Tracheal epithelial cell (primary cell): ENCODE measurements around the gene KLRG1. TPM values are rescaled to one million over a fixed set of nuclear protein-coding genes. Genes with fewer than 3 reads are reported as not detected.

Experiments used
- total RNA-seq: library from RNA; depleted of rRNA; stranded (reverse); fragments of >200 nt; gene quantifications from 2 replicates; pipeline ENCODE4 v1.2.1, GENCODE V29; 2014

Gene KLRG1
- 0.24 TPM in 1 of 2 replicates, not detected in the other for total RNA-seq

GRCh38 chr12:8989413-8989812, at the start of gene KLRG1:
Gene KLRG1 (plus strand): TSS chr12:8989546. CDS start chr12:8989636, 90 bp downstream.

GRCh38 chr12:8949342-8950220, 39.8 kb upstream of the KLRG1 start, which contains the start of gene M6PR:
Gene M6PR (minus strand): TSS chr12:8949645. CDS start chr12:8946404, 3,241 bp downstream.

Other genes with a start within 250 kb of the KLRG1 start
- gene A2ML1, start 166.9 kb upstream of the KLRG1 start, total RNA-seq = 45.1 and 95.9 TPM in 2 replicates
- gene PHC1, start 75.0 kb upstream of the KLRG1 start, total RNA-seq = 6.7 and 9.4 TPM in 2 replicates
- 216 and 268 TPM in 2 replicates for gene M6PR, start 39.9 kb upstream of the KLRG1 start, total RNA-seq
- 0.72 TPM in 1 of 2 replicates, not detected in the other for gene A2M, start 126.4 kb downstream of the KLRG1 start, total RNA-seq
- gene PZP, start 218.8 kb downstream of the KLRG1 start, total RNA-seq = not detected in 2 replicates